ENCODE data around the gene ARPP21. TPM values are rescaled to one million over a fixed set of nuclear protein-coding genes. Genes with fewer than 3 reads are reported as not detected.

ARPP21 gene
- total RNA-seq, 2 donors from 2014 or later: not detected

GRCh38 chr3:35671483-35671882 is 32.2 kb downstream of the ARPP21 start:
- Mint-ChIP-seq H3K36me3 (ENCODE audit: low read depth) (no peaks in the 10 kb centered on the region), H3K4me3 (no peak overlapping the region), H3K27ac (no peak overlapping the region), H3K27me3 (no peaks in the 10 kb centered on the region), H3K4me1 (no peaks in the 10 kb centered on the region)
- no peak for DNase-seq
- ATAC-seq: no peak
- H3K9me3 ChIP-seq (ENCODE audit: control insufficient read depth, low read length, poor library complexity, severe bottlenecking): no peaks in the 10 kb centered on the region

- H3K4me1 Mint-ChIP-seq: no peaks in the 10 kb centered on the region
- DNase-seq: no peak
- no peak overlapping the region for H3K27ac Mint-ChIP-seq
- no peak overlapping the region for H3K4me3 Mint-ChIP-seq
- no peaks in the 10 kb centered on the region for H3K27me3 Mint-ChIP-seq
- H3K36me3 Mint-ChIP-seq (ENCODE audit: low read depth): no peaks in the 10 kb centered on the region
- no peaks in the 10 kb centered on the region for H3K9me3 ChIP-seq (ENCODE audit: control insufficient read depth, low read length, poor library complexity, severe bottlenecking)
- no peak for ATAC-seq
Observed at GRCh38 chr3:35673017-35673416, 33.7 kb downstream of the ARPP21 start.

GRCh38 chr3:35674451-35675109 is 35.3 kb downstream of the ARPP21 start:
- no peaks in the 10 kb centered on the region for H3K9me3 ChIP-seq (ENCODE audit: control insufficient read depth, low read length, poor library complexity, severe bottlenecking)
- ATAC-seq: no peak
- Mint-ChIP-seq H3K4me3 (no peak overlapping the region), H3K27ac (no peak overlapping the region), H3K27me3 (no peaks in the 10 kb centered on the region), H3K4me1 (no peaks in the 10 kb centered on the region), H3K36me3 (ENCODE audit: low read depth) (no peaks in the 10 kb centered on the region)
- no peak for DNase-seq

DNA sequence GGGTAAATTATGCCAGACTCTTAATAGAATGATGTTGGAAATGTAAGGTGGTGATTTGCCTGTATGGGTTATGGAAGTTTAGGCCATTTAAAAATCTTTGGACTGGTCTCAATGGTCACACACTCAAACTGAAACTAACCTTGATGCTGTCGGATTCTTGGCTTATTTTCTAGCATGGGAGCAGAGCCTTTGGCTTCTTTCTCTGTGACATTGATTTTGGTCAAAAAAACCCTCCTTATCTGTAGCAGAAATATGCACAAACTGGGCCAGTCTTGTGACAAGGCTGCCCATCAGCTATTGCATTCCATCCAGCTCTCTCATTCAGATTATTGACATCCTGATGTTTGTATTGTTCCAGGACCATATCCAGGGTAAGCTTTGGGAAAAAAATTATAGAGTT is 35.9 kb downstream of the ARPP21 start:
- Mint-ChIP-seq H3K4me1 (no peaks in the 10 kb centered on the region), H3K36me3 (ENCODE audit: low read depth) (no peaks in the 10 kb centered on the region), H3K27ac (no peak overlapping the region), H3K27me3 (no peaks in the 10 kb centered on the region), H3K4me3 (no peak overlapping the region)
- DNase-seq: no peak
- no peaks in the 10 kb centered on the region for H3K9me3 ChIP-seq (ENCODE audit: control insufficient read depth, low read length, poor library complexity, severe bottlenecking)
- no peak for ATAC-seq

GRCh38 chr3:35675621-35676020 is 36.3 kb downstream of the ARPP21 start:
- no peaks in the 10 kb centered on the region for H3K9me3 ChIP-seq (ENCODE audit: control insufficient read depth, low read length, poor library complexity, severe bottlenecking)
- H3K4me3 Mint-ChIP-seq: no peak overlapping the region
- H3K27ac Mint-ChIP-seq: no peak overlapping the region
- H3K4me1 Mint-ChIP-seq: no peaks in the 10 kb centered on the region
- DNase-seq: no peak
- H3K36me3 Mint-ChIP-seq (ENCODE audit: low read depth): no peaks in the 10 kb centered on the region
- no peaks in the 10 kb centered on the region for H3K27me3 Mint-ChIP-seq
- no peak for ATAC-seq

- Mint-ChIP-seq H3K27ac (no peak overlapping the region), H3K4me3 (no peak overlapping the region), H3K36me3 (ENCODE audit: low read depth) (no peaks in the 10 kb centered on the region), H3K4me1 (no peaks in the 10 kb centered on the region), H3K27me3 (no peaks in the 10 kb centered on the region)
- H3K9me3 ChIP-seq (ENCODE audit: control insufficient read depth, low read length, poor library complexity, severe bottlenecking): no peaks in the 10 kb centered on the region
- DNase-seq: no peak
- no peak for ATAC-seq
Observed at GRCh38 chr3:35677797-35678196, 38.5 kb downstream of the ARPP21 start.

- DNase-seq: no peak
- ATAC-seq: no peak
- Mint-ChIP-seq H3K4me1 (no peaks in the 10 kb centered on the region), H3K36me3 (ENCODE audit: low read depth) (no peaks in the 10 kb centered on the region), H3K27ac (no peak overlapping the region), H3K27me3 (no peaks in the 10 kb centered on the region), H3K4me3 (no peak overlapping the region)
- H3K9me3 ChIP-seq (ENCODE audit: control insufficient read depth, low read length, poor library complexity, severe bottlenecking): no peaks in the 10 kb centered on the region
Observed at GRCh38 chr3:35678643-35679161, 39.4 kb downstream of the ARPP21 start.

DNA sequence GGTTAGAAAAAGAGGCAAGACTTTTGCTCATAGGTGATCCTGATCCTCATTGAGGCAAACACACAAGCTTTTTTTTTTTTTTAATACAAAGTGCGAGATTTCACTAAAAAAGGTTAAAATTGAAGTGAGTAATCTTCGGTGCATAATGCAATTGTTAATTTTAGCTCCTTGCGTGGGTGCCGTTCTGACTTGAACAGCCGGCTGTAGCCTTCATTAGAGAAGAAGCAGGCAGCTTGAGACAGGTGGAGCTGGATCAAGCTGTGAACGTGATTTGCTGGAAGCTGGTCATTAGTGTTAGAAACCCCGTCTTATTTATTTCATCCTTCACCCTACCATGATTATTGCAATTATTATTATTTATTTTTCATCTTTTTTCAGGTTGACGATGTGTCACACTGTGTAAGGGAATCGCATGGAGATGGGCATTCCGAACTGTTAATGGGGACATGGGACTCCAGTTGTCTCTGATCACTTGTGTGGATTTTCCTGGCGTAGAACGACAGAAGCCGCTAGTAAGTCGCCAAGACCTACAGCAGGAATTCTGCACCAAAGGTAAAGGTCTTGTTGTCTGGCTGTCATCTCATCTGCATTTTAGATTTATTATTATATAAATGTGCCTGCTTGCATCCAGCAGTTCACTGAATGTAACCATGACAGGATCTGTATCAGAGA is 40.2 kb downstream of the ARPP21 start:
- H3K27me3 Mint-ChIP-seq: no peaks in the 10 kb centered on the region
- no peaks in the 10 kb centered on the region for H3K4me1 Mint-ChIP-seq
- DNase-seq: no peak
- no peaks in the 10 kb centered on the region for H3K9me3 ChIP-seq (ENCODE audit: control insufficient read depth, low read length, poor library complexity, severe bottlenecking)
- H3K4me3 Mint-ChIP-seq: no peak overlapping the region
- H3K36me3 Mint-ChIP-seq (ENCODE audit: low read depth): no peaks in the 10 kb centered on the region
- H3K27ac Mint-ChIP-seq: no peak overlapping the region
- ATAC-seq: no peak

GRCh38 chr3:35680866-35681650 is 41.7 kb downstream of the ARPP21 start:
- H3K4me1 Mint-ChIP-seq: no peaks in the 10 kb centered on the region
- H3K27me3 Mint-ChIP-seq: no peaks in the 10 kb centered on the region
- H3K9me3 ChIP-seq (ENCODE audit: control insufficient read depth, low read length, poor library complexity, severe bottlenecking): no peaks in the 10 kb centered on the region
- H3K27ac Mint-ChIP-seq: no peak overlapping the region
- ATAC-seq (no peak), DNase-seq (no peak)
- no peaks in the 10 kb centered on the region for H3K36me3 Mint-ChIP-seq (ENCODE audit: low read depth)
- no peak overlapping the region for H3K4me3 Mint-ChIP-seq

GRCh38 chr3:35685153-35685552 is 45.8 kb downstream of the ARPP21 start:
- H3K27me3 Mint-ChIP-seq: no peaks in the 10 kb centered on the region
- no peak overlapping the region for H3K4me3 Mint-ChIP-seq
- H3K9me3 ChIP-seq (ENCODE audit: control insufficient read depth, low read length, poor library complexity, severe bottlenecking): no peaks in the 10 kb centered on the region
- DNase-seq: no peak
- H3K36me3 Mint-ChIP-seq (ENCODE audit: low read depth): no peaks in the 10 kb centered on the region
- no peak for ATAC-seq
- H3K4me1 Mint-ChIP-seq: no peaks in the 10 kb centered on the region
- no peak overlapping the region for H3K27ac Mint-ChIP-seq

GRCh38 chr3:35688826-35689225 is 49.5 kb downstream of the ARPP21 start:
- DNase-seq: no peak
- no peaks in the 10 kb centered on the region for H3K9me3 ChIP-seq (ENCODE audit: control insufficient read depth, low read length, poor library complexity, severe bottlenecking)
- Mint-ChIP-seq H3K27ac (no peak overlapping the region), H3K4me3 (no peak overlapping the region), H3K27me3 (no peaks in the 10 kb centered on the region), H3K36me3 (ENCODE audit: low read depth) (no peaks in the 10 kb centered on the region), H3K4me1 (no peaks in the 10 kb centered on the region)
- no peak for ATAC-seq

GRCh38 chr3:35690271-35690670 is 50.9 kb downstream of the ARPP21 start:
- no peak overlapping the region for H3K4me3 Mint-ChIP-seq
- no peaks in the 10 kb centered on the region for H3K9me3 ChIP-seq (ENCODE audit: control insufficient read depth, low read length, poor library complexity, severe bottlenecking)
- no peaks in the 10 kb centered on the region for H3K4me1 Mint-ChIP-seq
- no peaks in the 10 kb centered on the region for H3K36me3 Mint-ChIP-seq (ENCODE audit: low read depth)
- no peak for ATAC-seq
- no peak for DNase-seq
- H3K27ac Mint-ChIP-seq: no peak overlapping the region
- no peaks in the 10 kb centered on the region for H3K27me3 Mint-ChIP-seq

DNA sequence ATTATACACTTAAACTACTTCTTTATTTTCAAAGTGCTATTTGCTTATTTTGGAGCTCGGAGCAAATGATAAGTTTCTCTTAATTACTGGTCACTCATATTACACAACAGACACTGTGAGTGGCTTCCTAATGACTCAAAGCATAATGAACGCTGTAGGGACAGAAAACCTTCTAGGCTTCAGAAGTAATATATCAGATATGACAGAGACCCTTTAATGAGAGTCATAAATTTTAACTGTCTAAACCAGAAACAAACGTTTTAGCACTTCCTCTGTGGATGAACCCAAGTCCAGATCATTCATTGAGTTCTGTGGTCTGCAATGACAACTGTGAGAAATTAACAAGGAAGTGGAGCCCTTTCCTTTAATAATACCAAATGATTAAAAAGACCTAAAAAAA is 66.6 kb downstream of the ARPP21 start:
- no peaks in the 10 kb centered on the region for H3K4me1 Mint-ChIP-seq
- ATAC-seq: no peak
- H3K9me3 ChIP-seq (ENCODE audit: control insufficient read depth, low read length, poor library complexity, severe bottlenecking): no peaks in the 10 kb centered on the region
- no peaks in the 10 kb centered on the region for H3K36me3 Mint-ChIP-seq (ENCODE audit: low read depth)
- H3K4me3 Mint-ChIP-seq: no peak overlapping the region
- DNase-seq: no peak
- H3K27me3 Mint-ChIP-seq: no peaks in the 10 kb centered on the region
- H3K27ac Mint-ChIP-seq: no peak overlapping the region

Measured in T-helper 17 cell (primary cell).